Stimulated activated naive B cell treated with anti-CD40 and anti-IgM and Interleukin-4, amounts not matched to agents 10 μg/mL and 1 μg/mL and 100 μg/mL, for 72 hours (primary cell): ENCODE data around the gene KRT17.
"Not testable (repeated sequence)": the region's sequence is repeated elsewhere in the genome, so short reads cannot be mapped to it uniquely, and the experiment has no call there.

Experiments
- ATAC-seq, 2 donors: fragments of 150-1000 bp; cut with Tn5 transposase; replicated peaks; 2 replicates each; pipeline ENCODE4 v1.10.0; 2021; ENCODE audit warnings: moderate library complexity in 1 of 2
- DNase-seq: peaks from one replicate; pipeline ENCODE4 v3.0.0; 2021
- H3K27ac Mint-ChIP-seq: one replicate; pipeline ENCODE4 v1.8.0; 2022; ENCODE audit warnings: mild to moderate bottlenecking, mixed read lengths
- H3K27me3 Mint-ChIP-seq, 2 donors: one replicate each; pipeline ENCODE4 v1.8.0; 2022; ENCODE audit warnings: mixed read lengths in 2 of 2
- H3K36me3 Mint-ChIP-seq, 2 donors: one replicate each; pipeline ENCODE4 v1.8.0; 2022; ENCODE audit warnings: mixed read lengths in 2 of 2, mild to moderate bottlenecking in 1 of 2
- H3K4me1 Mint-ChIP-seq, 2 donors: one replicate each; pipeline ENCODE4 v1.8.0; 2022; ENCODE audit warnings: mixed read lengths in 2 of 2, mild to moderate bottlenecking in 1 of 2
- H3K4me3 Mint-ChIP-seq, 2 donors: one replicate each; pipeline ENCODE4 v1.8.0; 2022; ENCODE audit warnings: mild to moderate bottlenecking in 2 of 2, mixed read lengths in 2 of 2, moderate library complexity in 1 of 2
- H3K9me3 Mint-ChIP-seq, 2 donors: one replicate each; pipeline ENCODE4 v1.8.0; 2022; ENCODE audit warnings: mixed read lengths in 2 of 2, mild to moderate bottlenecking in 1 of 2

The KRT17 gene

DNA sequence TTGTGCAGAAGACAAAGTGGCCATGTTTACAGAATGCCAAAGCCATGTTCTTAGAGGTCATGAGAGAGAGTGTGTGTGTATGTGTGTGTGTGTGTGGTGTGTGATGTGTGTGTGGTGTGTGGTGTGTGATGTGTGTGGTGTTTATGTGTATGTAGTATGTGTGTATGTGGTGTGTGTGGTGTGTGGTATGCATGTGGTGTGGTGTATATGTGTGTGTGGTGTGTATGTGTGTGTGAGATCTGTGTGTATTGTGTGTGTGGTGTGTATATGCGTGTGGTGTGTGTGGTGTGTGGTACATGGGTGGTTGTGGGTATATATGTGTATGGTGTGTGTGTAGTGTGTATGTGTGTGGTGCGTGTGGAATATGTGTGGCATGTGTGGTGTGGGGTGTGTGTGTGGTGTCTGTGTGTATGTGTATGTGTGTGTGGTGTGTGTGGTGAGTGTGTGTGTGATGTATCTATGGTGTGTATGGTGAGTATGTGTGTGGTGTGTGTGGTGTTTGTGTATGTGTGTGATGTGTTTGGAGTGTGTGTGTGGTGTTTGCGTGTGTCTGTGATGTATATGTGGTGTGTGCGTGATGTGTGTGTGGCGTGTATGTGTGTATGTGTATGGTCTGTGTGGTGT lies 8.2 kb upstream of the KRT17 start:
- no peaks in the 10 kb centered on the region for H3K36me3 Mint-ChIP-seq
- peaks cover 0 to 3% of the 10 kb centered on the region in 2 donors for H3K27me3 Mint-ChIP-seq
- H3K4me1 Mint-ChIP-seq = no peaks in the 10 kb centered on the region
- DNase-seq (no peak), ATAC-seq (no peak)
- H3K4me3 Mint-ChIP-seq = no peak overlapping the region
- no peaks in the 10 kb centered on the region for H3K9me3 Mint-ChIP-seq
- H3K27ac Mint-ChIP-seq = no peak overlapping the region

DNA sequence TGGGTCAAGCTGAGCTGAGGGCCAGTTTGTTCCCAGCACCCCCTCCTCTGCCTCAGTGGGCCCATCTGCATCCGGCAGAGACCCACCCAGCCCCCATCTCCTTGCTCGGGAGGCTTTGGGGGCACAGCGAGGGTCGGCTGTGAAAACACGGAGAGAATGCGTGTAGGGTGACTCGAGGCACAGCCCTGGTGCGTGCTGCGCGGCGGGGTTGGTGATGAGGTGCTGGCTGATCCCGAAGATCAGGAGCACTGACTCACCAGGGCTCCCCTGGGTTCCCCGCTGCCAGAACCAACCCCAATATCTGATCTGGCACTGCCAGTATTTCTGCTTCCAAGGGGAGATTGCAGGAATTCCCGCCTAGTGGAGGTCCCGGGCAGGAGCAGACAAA lies 7.5 kb upstream of the KRT17 start:
- no peaks in the 10 kb centered on the region for H3K36me3 Mint-ChIP-seq
- DNase-seq (no peak), ATAC-seq (no peak)
- no peak overlapping the region for H3K27ac Mint-ChIP-seq
- no peaks in the 10 kb centered on the region for H3K9me3 Mint-ChIP-seq
- no peaks in the 10 kb centered on the region for H3K4me1 Mint-ChIP-seq
- H3K27me3 Mint-ChIP-seq = peaks cover 0 to 6% of the 10 kb centered on the region in 2 donors
- no peak overlapping the region for H3K4me3 Mint-ChIP-seq

DNA sequence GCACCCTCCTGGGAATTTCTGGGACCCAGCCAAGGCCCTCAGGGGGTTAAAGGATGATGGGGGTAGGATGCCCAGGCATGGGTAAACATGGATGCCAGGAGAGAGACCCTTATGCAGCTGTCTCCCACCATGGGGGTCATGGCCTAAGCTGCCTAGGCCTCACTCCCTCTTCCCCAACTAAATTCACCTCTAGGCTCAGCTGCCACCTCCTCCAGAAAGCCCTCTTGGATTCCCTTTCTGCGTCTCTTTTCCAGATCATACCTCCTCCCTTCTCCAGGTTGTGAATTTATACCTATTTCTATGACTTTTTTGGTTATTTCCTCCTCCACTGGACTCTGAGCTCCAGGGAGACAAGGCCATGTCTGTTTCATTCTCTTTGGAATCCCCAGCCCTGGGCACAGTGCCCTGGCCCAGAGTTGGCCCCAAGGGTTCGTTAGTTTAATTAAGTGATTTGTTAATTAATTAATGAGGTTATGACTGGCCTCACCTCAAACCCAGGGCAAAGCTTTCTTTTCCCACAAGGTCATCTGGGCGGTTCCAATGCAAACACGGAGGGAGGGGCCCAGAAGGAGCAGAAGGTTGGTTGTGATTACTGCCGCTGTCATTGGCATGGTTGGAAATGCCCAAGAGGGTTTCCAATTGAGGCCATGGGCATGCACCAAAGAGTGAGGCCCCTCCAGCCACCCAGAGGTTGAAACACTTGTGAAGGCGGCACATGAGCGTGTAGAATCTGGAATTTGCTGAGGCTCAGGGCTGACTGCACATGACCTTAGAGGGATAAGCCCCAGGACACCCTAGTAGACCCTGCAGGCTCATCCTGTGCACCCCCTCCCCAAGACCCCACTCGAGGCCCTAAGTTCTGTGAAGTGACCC lies 6.9 kb upstream of the KRT17 start:
- Mint-ChIP-seq H3K4me1 (no peaks in the 10 kb centered on the region), H3K4me3 (no peak overlapping the region), H3K36me3 (no peaks in the 10 kb centered on the region), H3K27ac (peak overlapping the region; percentile 49), H3K9me3 (no peaks in the 10 kb centered on the region), H3K27me3 (peaks cover 2 to 7% of the 10 kb centered on the region in 2 donors)
- DNase-seq (no peak), ATAC-seq (no peak)

GRCh38 chr17:41629826-41630670 lies 5.7 kb upstream of the KRT17 start:
- Mint-ChIP-seq H3K36me3 (no peaks in the 10 kb centered on the region), H3K27me3 (peaks cover 10 to 16% of the 10 kb centered on the region in 2 donors), H3K9me3 (no peaks in the 10 kb centered on the region), H3K4me3 (no peak overlapping the region), H3K27ac (no peak overlapping the region), H3K4me1 (no peaks in the 10 kb centered on the region)
- DNase-seq (no peak), ATAC-seq (no peak)

DNA sequence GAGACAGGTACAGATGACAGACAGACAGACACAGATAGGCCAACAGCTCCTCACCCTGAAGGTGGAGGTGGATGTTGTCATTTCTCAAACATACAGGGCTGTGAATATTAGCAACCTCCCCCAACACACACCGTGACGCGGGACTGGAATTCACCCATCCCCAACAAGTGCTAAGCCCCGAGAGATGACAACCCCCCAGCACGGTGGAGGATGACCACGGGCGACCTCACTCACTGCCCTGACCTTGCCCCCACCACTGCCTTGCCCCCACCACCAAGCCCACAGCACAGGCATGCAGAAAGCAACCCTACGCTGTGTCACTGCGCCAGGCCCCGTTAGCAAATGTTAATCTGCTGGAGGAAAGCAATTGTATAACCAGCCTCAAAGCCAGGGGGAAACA lies 4.9 kb upstream of the KRT17 start:
- no peak overlapping the region for H3K27ac Mint-ChIP-seq
- no peaks in the 10 kb centered on the region for H3K4me1 Mint-ChIP-seq
- no peak overlapping the region for H3K4me3 Mint-ChIP-seq
- no peaks in the 10 kb centered on the region for H3K9me3 Mint-ChIP-seq
- DNase-seq (no peak), ATAC-seq (no peak)
- H3K36me3 Mint-ChIP-seq = no peaks in the 10 kb centered on the region
- peaks cover 14 to 21% of the 10 kb centered on the region in 2 donors for H3K27me3 Mint-ChIP-seq

DNA sequence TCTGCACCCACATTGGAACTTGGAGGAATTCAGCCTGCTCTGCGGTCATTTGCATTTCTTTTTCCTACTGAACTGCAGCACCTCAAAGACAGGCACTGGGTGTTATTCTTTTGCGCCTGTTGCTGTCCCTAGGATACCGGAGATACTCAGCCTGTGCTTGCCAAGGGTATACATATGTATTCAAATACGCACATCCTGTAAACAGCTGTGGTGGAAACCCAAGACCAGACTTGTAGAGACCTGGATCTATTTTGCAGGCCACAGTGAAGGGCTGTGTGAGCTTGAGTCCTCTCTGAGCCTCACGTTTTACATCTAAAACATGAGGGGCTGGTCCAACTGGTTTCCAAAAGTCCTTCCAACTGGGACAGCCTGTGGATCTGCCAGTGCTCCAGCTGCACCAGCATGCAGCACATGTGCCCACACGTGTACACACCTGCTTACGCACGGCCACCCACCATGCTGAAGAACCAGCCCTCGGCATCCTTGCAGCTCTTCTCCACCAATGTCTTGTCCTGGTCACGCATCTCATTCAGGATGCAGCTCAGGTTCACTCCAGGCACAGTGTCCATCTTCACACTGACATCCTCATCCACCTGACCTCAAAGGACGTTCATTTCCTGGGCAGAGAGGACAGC lies 4.4 kb upstream of the KRT17 start:
- not testable (repeated sequence) for H3K4me1 Mint-ChIP-seq, H3K27ac Mint-ChIP-seq, H3K36me3 Mint-ChIP-seq, ATAC-seq, H3K4me3 Mint-ChIP-seq, H3K9me3 Mint-ChIP-seq, DNase-seq
- H3K27me3 Mint-ChIP-seq = peaks cover 14 to 21% of the 10 kb centered on the region in 2 donors

DNA sequence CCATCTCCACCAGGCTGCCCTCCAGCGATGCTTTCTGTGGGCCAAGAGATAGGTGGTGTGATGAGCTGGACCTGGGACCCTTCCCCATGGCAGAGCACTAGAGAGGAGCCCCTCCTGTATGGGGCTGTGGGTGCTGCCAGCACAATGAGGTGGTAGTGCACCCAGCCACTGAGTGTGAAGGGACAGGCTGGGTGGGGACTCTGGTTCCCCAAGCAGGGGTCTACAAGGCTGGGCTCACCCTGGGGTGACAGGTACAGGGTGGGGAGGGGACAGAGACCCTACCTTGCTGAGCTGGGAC lies 3.6 kb upstream of the KRT17 start:
- peaks cover 14 to 21% of the 10 kb centered on the region in 2 donors for H3K27me3 Mint-ChIP-seq
- H3K4me3 Mint-ChIP-seq, H3K36me3 Mint-ChIP-seq, H3K27ac Mint-ChIP-seq, ATAC-seq, H3K4me1 Mint-ChIP-seq, DNase-seq, H3K9me3 Mint-ChIP-seq: not testable (repeated sequence)

DNA sequence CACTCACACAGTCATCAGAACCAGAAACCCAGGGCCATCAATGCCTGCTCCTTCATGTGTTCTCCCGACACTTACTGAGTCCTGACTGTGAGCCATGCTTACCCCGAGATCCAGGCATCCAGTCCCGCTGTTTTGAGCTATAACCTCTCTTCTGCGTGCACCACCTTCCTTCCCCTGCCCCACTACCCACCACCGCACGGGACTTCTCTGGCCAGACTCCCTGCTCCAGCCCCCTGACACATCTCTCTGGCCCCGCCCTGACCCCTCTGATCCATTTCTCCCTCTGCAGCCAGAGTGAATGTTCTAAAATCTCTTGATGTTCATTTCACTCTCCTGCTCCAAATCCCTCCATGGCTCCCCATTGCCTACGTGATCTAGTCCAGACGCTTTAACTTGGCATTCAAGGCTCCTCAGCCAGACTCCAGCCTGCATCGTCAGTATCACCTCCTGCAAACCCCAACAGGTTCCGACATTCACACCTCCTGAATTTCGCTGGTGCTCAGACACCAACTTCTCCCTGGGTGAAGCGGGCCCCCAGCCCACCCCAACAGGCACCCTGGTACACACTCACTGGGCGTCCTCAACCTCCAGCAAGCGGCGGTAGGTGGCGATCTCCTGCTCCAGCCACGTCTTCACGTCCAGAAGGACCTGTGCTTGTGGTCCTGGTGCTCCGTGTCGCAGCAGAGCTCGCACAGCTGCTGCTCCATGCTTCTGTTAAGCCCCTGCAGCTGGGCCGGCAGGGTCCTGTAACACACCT lies 3.1 kb upstream of the KRT17 start:
- H3K4me1 Mint-ChIP-seq = no peaks in the 10 kb centered on the region
- H3K9me3 Mint-ChIP-seq = no peaks in the 10 kb centered on the region
- H3K27ac Mint-ChIP-seq = no peak overlapping the region
- H3K27me3 Mint-ChIP-seq = peaks cover 14 to 21% of the 10 kb centered on the region in 2 donors
- no peak overlapping the region for H3K4me3 Mint-ChIP-seq
- ATAC-seq = no peak
- no peaks in the 10 kb centered on the region for H3K36me3 Mint-ChIP-seq
- DNase-seq = no peak

- not testable (repeated sequence) for H3K4me1 Mint-ChIP-seq, H3K4me3 Mint-ChIP-seq, H3K36me3 Mint-ChIP-seq, H3K27ac Mint-ChIP-seq, H3K9me3 Mint-ChIP-seq, ATAC-seq, DNase-seq
- H3K27me3 Mint-ChIP-seq = peaks cover 14 to 21% of the 10 kb centered on the region in 2 donors
These were observed 2.5 kb upstream of the KRT17 start for GRCh38 chr17:41626914-41627295.

GRCh38 chr17:41626028-41626913 lies 1.9 kb upstream of the KRT17 start:
- not testable (repeated sequence) for H3K36me3 Mint-ChIP-seq, H3K27ac Mint-ChIP-seq, H3K4me3 Mint-ChIP-seq, H3K9me3 Mint-ChIP-seq, ATAC-seq, H3K4me1 Mint-ChIP-seq, DNase-seq
- peaks cover 15 to 21% of the 10 kb centered on the region in 2 donors for H3K27me3 Mint-ChIP-seq

DNA sequence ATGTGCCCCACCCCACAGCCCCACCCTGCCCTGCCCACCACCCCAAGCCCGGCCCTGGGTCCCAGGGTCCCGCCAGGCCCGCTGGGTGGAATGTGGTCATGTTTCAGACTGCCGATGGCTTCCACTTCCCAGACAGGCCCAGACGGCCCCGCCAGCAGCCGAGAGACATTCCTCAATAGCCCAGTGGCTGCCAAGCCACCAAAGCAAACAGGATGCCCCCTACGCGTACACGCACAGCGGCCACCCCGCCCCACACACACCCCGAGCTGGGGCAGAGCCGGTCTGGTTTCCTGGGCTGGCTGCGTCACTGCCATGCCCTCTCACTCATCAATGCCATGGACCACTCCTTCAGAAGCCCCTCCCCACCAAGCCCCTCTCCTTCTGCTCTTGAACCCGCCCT lies 1.2 kb upstream of the KRT17 start:
- no peaks in the 10 kb centered on the region for H3K4me1 Mint-ChIP-seq
- H3K27ac Mint-ChIP-seq = no peak overlapping the region
- ATAC-seq = no peak
- H3K9me3 Mint-ChIP-seq = no peaks in the 10 kb centered on the region
- H3K27me3 Mint-ChIP-seq = peaks cover 21% of the 10 kb centered on the region in 2 donors
- DNase-seq = no peak
- no peak overlapping the region for H3K4me3 Mint-ChIP-seq
- H3K36me3 Mint-ChIP-seq = no peaks in the 10 kb centered on the region

GRCh38 chr17:41623184-41623861 lies 1.1 kb downstream of the KRT17 start:
- ATAC-seq, DNase-seq, H3K9me3 Mint-ChIP-seq, H3K36me3 Mint-ChIP-seq, H3K27ac Mint-ChIP-seq, H3K4me3 Mint-ChIP-seq, H3K4me1 Mint-ChIP-seq: not testable (repeated sequence)
- H3K27me3 Mint-ChIP-seq = peaks cover 35% of the 10 kb centered on the region in 2 donors
